ENCODE data around the gene CTTNBP2NL.
"Not testable (repeated sequence)": the region's sequence is repeated elsewhere in the genome, so short reads cannot be mapped to it uniquely, and the experiment has no call there.

The CTTNBP2NL gene

DNA sequence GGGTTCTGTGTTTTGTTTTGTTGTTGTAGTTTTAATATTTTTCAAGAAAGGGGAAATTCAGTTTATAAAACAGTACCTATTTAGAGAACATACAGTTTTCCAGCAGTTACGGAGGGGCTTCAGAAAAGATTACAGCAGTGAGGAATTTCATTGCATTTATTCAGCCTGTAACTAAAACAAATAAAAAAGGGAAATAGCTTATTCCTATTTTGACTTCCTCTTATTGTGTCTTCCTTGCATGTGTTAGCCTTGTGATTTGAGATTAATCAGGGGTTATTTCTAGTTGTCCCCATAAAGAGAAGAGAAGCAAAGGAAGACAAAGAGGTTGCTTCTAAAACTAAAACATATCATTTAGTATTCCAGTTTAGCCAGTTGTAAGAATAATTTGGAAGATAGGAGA, 35.0 kb downstream of the CTTNBP2NL start:
- DNase-seq, result peak in 1 of 2 experiments; percentile 2

DNA sequence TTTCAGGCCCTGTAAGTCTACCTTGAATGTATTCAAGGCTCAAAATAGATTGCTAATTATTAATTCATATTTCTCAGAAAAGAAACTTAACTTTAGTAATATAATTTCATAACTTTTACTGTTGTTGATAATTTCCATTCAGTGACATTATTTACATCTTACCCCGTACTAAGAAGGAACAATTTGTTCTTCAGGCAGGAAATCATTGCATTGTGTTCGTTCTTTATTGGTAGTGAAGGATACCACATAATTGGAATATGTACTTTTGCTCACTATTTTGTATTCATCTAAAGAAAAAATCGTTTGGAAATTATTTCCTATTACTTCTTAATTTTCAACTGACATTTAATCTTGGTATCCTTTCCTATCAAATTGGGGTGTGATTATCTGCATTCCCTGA, 39.4 kb downstream of the CTTNBP2NL start:
- no peak for DNase-seq

DNA sequence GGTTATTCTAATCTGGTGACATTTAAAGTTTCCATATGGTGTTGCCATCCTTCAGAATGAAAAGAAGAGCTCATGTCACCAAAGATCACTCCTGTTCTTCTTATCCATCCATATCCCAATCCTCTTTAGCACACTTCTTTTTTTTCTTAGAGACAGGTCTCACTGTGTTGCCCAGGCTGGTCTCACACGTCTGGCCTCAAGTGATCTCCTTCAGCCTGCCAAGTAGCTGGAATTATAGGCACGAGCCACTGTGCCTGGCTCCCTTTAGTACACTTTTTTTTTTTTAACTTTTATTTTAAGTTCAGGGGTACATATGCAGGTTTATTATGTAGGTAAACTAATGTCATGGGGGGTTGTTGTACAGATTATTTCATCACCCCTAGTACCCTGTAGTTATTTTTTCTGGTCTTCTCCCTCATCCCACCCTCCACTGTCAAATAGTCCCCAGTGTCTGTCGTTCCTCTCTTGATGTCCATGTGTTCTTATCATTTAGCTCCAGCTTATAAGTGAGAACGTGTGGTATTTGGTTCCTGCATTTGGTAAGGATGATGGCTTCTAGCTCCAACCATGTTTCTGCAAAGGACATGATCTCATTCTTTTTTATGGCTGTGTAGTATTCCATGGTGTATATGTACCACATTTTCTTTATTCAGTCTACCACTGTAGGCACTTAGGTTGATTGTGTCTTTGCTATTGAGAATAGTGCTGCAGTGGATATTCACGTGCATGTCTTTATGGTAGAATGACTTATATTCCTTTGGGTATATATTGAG, 40.6 kb downstream of the CTTNBP2NL start:
- DNase-seq, result no peak

DNA sequence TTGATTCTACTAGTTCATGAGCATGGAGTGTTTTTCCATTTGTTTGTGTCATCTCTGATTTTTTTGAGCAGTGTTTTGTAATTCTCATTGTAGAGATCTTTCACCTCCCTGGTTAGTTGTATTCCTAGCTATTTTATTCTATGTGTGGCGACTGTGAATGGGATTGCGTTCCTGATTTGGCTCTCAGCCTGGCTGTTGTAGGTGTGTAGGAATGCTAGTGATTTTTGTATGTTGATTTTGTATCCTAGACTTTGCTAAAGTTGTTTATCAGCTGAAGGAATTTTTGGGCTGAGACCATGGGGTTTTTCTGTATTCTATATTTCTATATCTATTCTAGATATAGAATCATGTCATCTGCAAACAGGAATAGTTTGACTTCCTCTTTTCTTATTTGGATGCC, 42.1 kb downstream of the CTTNBP2NL start:
- DNase-seq, result not testable (repeated sequence)

- no peak for DNase-seq
Measured at GRCh38 chr1:112439592-112439991, 43.6 kb downstream of the CTTNBP2NL start.

DNA sequence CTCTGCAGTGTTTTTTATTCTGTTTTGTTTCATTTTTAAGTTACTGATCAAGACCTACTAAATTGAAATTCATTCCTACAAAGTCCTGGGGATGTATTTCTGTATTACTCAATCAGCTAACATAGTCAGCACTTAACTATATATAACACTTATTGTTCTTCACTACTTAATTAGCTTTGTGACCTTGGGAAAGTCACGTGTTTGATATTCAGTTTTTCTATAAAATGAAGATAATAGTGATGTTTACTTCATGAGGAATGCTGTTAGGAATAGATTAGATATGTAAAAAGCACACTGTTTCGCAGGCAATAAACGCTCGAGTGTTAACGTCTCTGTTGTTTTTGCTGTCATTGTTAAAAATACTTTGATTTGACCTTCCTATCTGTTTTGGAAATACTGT, 44.6 kb downstream of the CTTNBP2NL start:
- no peak for DNase-seq

- DNase-seq, result no peak
Measured at GRCh38 chr1:112444269-112444668, 48.3 kb downstream of the CTTNBP2NL start.

DNA sequence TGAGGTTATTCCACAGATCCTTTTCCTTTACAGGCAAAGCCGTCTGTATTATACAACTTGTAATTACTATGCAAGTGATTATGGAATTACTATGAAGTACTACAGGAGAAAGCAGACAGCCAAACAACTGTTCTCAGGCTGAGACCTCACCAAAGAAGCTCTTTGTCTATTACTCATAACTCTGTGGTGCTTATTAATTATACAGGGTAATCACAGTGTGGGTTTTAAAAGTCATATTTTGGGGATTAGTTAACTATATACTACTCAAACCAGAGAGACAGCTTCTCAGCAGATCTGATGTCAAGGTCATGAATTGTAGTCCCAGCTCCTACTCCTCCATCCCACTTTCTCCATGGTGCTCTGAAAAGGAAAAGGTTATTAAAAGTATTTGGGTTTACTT, 49.6 kb downstream of the CTTNBP2NL start:
- DNase-seq, result no peak

GRCh38 chr1:112446411-112446810, 50.4 kb downstream of the CTTNBP2NL start:
- DNase-seq, result no peak

GRCh38 chr1:112448904-112449629, 53.1 kb downstream of the CTTNBP2NL start:
- no peak for DNase-seq

- no peak for DNase-seq
Measured at GRCh38 chr1:112449630-112449983, 53.6 kb downstream of the CTTNBP2NL start.

- no peak for DNase-seq
Measured at GRCh38 chr1:112450773-112451172, 54.8 kb downstream of the CTTNBP2NL start.

DNA sequence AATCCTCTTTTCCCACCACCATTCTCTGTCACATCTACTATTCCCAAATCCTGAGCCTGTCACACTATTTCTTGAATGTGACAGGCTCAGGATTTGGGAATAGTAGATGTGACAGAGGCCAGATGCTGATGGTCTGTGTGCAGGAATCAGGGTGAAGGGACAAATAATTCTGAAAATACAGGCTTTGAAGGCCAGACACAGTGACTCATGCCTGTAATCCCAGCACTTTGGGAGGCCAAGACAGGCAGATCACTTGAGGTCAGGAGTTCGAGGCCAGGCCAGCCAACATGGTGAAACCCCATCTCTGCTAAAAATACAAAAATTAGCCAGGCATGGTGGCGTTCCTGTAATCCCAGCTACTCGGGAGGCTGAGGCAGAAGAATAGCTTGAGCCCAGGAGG, 55.3 kb downstream of the CTTNBP2NL start:
- DNase-seq, result not testable (repeated sequence)

GRCh38 chr1:112453876-112454275, 57.9 kb downstream of the CTTNBP2NL start:
- DNase-seq, result no peak

- no peak for DNase-seq
Measured at GRCh38 chr1:112454316-112454715, 58.3 kb downstream of the CTTNBP2NL start.

- no peak for DNase-seq
Measured at GRCh38 chr1:112457241-112457640, 61.2 kb downstream of the CTTNBP2NL start.

- no peak for DNase-seq
Measured at GRCh38 chr1:112457955-112458354, 61.9 kb downstream of the CTTNBP2NL start.

- no peak for DNase-seq
Measured at GRCh38 chr1:112458756-112459155, 62.7 kb downstream of the CTTNBP2NL start.

- DNase-seq, result no peak
Measured at GRCh38 chr1:112460615-112461014, 64.6 kb downstream of the CTTNBP2NL start.

DNA sequence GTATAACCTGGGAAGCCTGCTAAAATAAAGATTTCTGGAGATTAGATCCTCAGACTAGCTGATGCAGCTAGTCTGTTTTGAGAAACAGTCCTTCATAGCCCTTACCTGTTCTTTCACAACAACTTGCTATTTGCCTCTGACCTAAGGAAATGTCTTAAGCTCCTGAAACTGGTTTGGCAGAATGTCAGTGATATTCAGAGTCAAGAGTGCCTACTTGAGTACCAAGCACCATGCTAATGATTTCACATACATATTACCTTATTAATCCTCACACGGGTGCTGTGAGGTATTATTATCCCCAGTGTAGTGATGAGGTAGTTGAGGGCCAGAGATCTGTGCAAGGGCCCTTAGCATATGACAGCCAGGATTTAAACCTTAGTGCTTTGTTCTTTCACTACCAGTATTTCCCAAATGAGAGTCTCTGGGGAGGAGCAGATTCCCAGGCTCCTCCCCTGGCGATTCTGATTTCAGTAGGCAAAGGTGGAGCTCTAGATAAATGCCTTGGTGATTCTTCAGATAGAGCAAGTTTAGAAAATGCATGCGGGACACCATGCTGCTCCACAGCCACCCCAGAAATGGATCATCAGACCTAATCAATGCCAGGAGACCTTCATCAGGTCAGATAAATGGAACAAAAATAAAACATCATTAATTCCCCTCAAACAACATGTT, 65.3 kb downstream of the CTTNBP2NL start:
- DNase-seq, result no peak

- no peak for DNase-seq
Measured at GRCh38 chr1:112462953-112463279, 66.9 kb downstream of the CTTNBP2NL start.

DNA sequence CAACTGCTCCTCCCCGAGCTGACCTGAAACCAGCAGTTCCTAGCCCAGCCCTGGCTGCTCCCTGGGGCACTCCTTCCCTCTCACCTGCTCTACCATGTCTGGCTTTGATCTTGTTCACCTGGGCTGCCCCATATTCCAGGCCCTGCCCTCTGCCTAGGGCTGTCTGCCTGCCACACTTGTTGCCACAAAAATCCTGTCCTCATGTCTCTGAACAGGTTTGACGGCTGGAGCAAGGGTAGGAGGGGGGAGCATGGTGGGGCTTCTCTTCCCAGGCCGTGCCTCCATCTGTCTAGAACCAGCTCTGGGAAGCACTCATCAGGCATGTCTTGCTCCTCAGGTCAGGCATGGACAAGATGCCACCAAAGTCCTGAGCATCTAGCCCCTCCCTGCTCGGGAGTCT, 68.5 kb downstream of the CTTNBP2NL start:
- no peak for DNase-seq

GRCh38 chr1:112465122-112465521, 69.1 kb downstream of the CTTNBP2NL start:
- no peak for DNase-seq

- peak; percentile 83 to 84 for DNase-seq
Measured at GRCh38 chr1:112466078-112466660, 70.2 kb downstream of the CTTNBP2NL start.

All from AML-193 (cell line).